ENCODE results near the gene IGFBP3. TPM values are rescaled to one million over a fixed set of nuclear protein-coding genes. Genes with fewer than 3 reads are reported as not detected.

IGFBP3 gene
- total RNA-seq, 1 donor = 2,181 TPM

- Histone ChIP-seq H3K27me3 (ENCODE audit: insufficient read depth, low read length) (peaks cover 2% of the 10 kb centered on the region), H3K27ac (ENCODE audit: low read depth, low read length) (no peak overlapping the region), H3K79me2 (ENCODE audit: insufficient read depth, low read length) (no peaks in the 10 kb centered on the region), H3K36me3 (ENCODE audit: insufficient read depth, low read length) (no peaks in the 10 kb centered on the region), H3K9me3 (ENCODE audit: low read depth, low read length) (no peaks in the 10 kb centered on the region), H3K4me2 (ENCODE audit: insufficient read depth, low read length) (no peak overlapping the region), H2AFZ (ENCODE audit: low read length) (no peak overlapping the region), H3K4me1 (ENCODE audit: insufficient read depth, low read length) (peaks cover 20% of the 10 kb centered on the region), H3K4me3 (ENCODE audit: insufficient read depth, low read length) (no peak overlapping the region), H4K20me1 (ENCODE audit: insufficient read depth, low read length) (no peaks in the 10 kb centered on the region)
- no peak for TF ChIP-seq CTCF (IDR thresholded peaks at IDR 0.05; ENCODE audit: extremely low read depth, low read depth, low read length)
- no peak for DNase-seq (ENCODE audit: insufficient read length, low spot score, missing footprints)
Measured at GRCh38 chr7:45890125-45890901, 30.8 kb downstream of the IGFBP3 start.

- Histone ChIP-seq H2AFZ (ENCODE audit: low read length) (no peak overlapping the region), H3K79me2 (ENCODE audit: insufficient read depth, low read length) (no peaks in the 10 kb centered on the region), H3K4me1 (ENCODE audit: insufficient read depth, low read length) (peaks cover 28% of the 10 kb centered on the region), H3K4me2 (ENCODE audit: insufficient read depth, low read length) (peak overlapping the region; percentile 85), H3K9me3 (ENCODE audit: low read depth, low read length) (no peaks in the 10 kb centered on the region), H3K4me3 (ENCODE audit: insufficient read depth, low read length) (no peak overlapping the region), H3K27me3 (ENCODE audit: insufficient read depth, low read length) (peaks cover 2% of the 10 kb centered on the region), H4K20me1 (ENCODE audit: insufficient read depth, low read length) (no peaks in the 10 kb centered on the region), H3K27ac (ENCODE audit: low read depth, low read length) (no peak overlapping the region), H3K36me3 (ENCODE audit: insufficient read depth, low read length) (no peaks in the 10 kb centered on the region)
- TF ChIP-seq CTCF (IDR thresholded peaks at IDR 0.05; ENCODE audit: extremely low read depth, low read depth, low read length) = no peak
- no peak for DNase-seq (ENCODE audit: insufficient read length, low spot score, missing footprints)
Measured at GRCh38 chr7:45889367-45890067, 31.6 kb downstream of the IGFBP3 start.

- Histone ChIP-seq H3K79me2 (ENCODE audit: insufficient read depth, low read length) (no peaks in the 10 kb centered on the region), H3K36me3 (ENCODE audit: insufficient read depth, low read length) (no peaks in the 10 kb centered on the region), H3K9me3 (ENCODE audit: low read depth, low read length) (no peaks in the 10 kb centered on the region), H3K27ac (ENCODE audit: low read depth, low read length) (no peak overlapping the region), H3K4me2 (ENCODE audit: insufficient read depth, low read length) (peak overlapping the region; percentile 85), H3K27me3 (ENCODE audit: insufficient read depth, low read length) (peaks cover 2% of the 10 kb centered on the region), H3K4me1 (ENCODE audit: insufficient read depth, low read length) (peaks cover 31% of the 10 kb centered on the region), H2AFZ (ENCODE audit: low read length) (no peak overlapping the region), H3K4me3 (ENCODE audit: insufficient read depth, low read length) (peak overlapping the region; percentile 70), H4K20me1 (ENCODE audit: insufficient read depth, low read length) (no peaks in the 10 kb centered on the region)
- no peak for TF ChIP-seq CTCF (IDR thresholded peaks at IDR 0.05; ENCODE audit: extremely low read depth, low read depth, low read length)
- DNase-seq (ENCODE audit: insufficient read length, low spot score, missing footprints) = peak; percentile 80
Measured at GRCh38 chr7:45888993-45889366, 32.1 kb downstream of the IGFBP3 start.
